Measurements from ENCODE around the gene CEACAM5.
"Not testable (repeated sequence)": the region's sequence is repeated elsewhere in the genome, so short reads cannot be mapped to it uniquely, and the experiment has no call there.

DNA sequence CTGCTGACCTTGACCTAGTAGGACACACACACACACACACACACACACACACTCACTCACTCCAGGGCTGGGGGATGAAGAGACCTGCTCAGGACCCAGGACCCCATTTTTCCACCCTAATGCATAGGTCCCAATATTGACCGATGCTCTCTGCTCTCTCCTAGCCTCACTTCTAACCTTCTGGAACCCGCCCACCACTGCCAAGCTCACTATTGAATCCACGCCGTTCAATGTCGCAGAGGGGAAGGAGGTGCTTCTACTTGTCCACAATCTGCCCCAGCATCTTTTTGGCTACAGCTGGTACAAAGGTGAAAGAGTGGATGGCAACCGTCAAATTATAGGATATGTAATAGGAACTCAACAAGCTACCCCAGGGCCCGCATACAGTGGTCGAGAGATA, 1.1 kb downstream of the CEACAM5 start:
- TF ChIP-seq CTCF (IDR thresholded peaks at IDR 0.05; ENCODE audit: low read length); EZH2 (IDR thresholded peaks at IDR 0.05; ENCODE audit: borderline replicate concordance, low read length): not testable (repeated sequence)
